PC-9 (cell line): ENCODE measurements around the gene NEDD8.

ENCODE experiments used
- CTCF ChIP-seq: fragments of 200-600 bp; sonication (generic); conservative IDR thresholded peaks from 2 replicates; pipeline ENCODE4 v1.6.1; 2017; ENCODE audit warnings: mixed run types, antibody characterized with exemption, mild to moderate bottlenecking, moderate library complexity
- EZH2 ChIP-seq: fragments of 200-600 bp; sonication (generic); IDR thresholded peaks from 2 replicates; pipeline ENCODE4 v1.8.0; 2017; ENCODE audit warnings: antibody characterized with exemption, low read depth

- TF ChIP-seq CTCF (no peak), EZH2 (no peak)
Observed at GRCh38 chr14:24258119-24258518, 26.0 kb upstream of the NEDD8 start.
